ENCODE measurements around the gene NTRK3. TPM values are rescaled to one million over a fixed set of nuclear protein-coding genes. Genes with fewer than 3 reads are reported as not detected.

Gene NTRK3
- total RNA-seq, 2 experiments from 2014 or later: not detected

DNA sequence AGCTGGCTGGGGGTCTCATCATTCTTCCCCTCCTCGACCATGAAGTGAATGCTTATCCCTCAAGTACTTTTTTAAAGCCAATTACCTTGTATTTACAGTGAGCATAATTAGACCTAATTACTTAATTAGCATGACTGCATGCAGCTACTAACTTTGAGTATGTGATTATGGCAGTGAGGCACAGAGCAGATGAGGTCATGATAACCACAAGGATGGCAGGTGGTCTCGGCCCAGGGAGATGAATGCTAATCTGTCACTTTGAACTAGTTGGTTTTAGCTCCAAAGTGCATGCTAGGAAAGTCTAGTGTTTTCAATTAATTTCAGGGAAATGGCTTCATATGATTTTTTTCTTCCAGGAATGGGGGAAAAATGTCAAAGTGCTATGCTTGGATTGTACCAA, 233.8 kb downstream of the NTRK3 start:
- no peak overlapping the region for H3K27ac Mint-ChIP-seq
- POLR2A ChIA-PET: no interaction called here
- no peaks in the 10 kb centered on the region for H3K36me3 Mint-ChIP-seq (ENCODE audit: low read depth)
- peaks cover 2% of the 10 kb centered on the region for H3K27me3 Mint-ChIP-seq
- no peaks in the 10 kb centered on the region for H3K4me1 Mint-ChIP-seq
- CTCF ChIA-PET: no interaction called here
- no peaks in the 10 kb centered on the region for H3K9me3 Mint-ChIP-seq
- no peak overlapping the region for H3K4me3 Mint-ChIP-seq
- no peak for DNase-seq

- no peak overlapping the region for H3K27ac Mint-ChIP-seq
- H3K36me3 Mint-ChIP-seq (ENCODE audit: low read depth): no peaks in the 10 kb centered on the region
- H3K4me1 Mint-ChIP-seq: no peaks in the 10 kb centered on the region
- no peak for DNase-seq
- no peaks in the 10 kb centered on the region for H3K9me3 Mint-ChIP-seq
- peaks cover 2% of the 10 kb centered on the region for H3K27me3 Mint-ChIP-seq
- POLR2A ChIA-PET: no interaction called here
- CTCF ChIA-PET: interaction anchor here (0.7 kb wide), 1 partner anchor 1012 kb away, joined by 4 read pairs; no protein-coding TSS in a partner anchor
- no peak overlapping the region for H3K4me3 Mint-ChIP-seq
Observed at GRCh38 chr15:88021601-88022000, 234.9 kb downstream of the NTRK3 start.

- POLR2A ChIA-PET: no interaction called here
- CTCF ChIA-PET: interaction anchor here (0.7 kb wide), 1 partner anchor 1011 kb away, joined by 4 read pairs; no protein-coding TSS in a partner anchor
- Mint-ChIP-seq H3K4me3 (no peak overlapping the region), H3K9me3 (no peaks in the 10 kb centered on the region), H3K36me3 (ENCODE audit: low read depth) (no peaks in the 10 kb centered on the region), H3K27ac (no peak overlapping the region), H3K27me3 (peaks cover 2% of the 10 kb centered on the region), H3K4me1 (no peaks in the 10 kb centered on the region)
- no peak for DNase-seq
Observed at GRCh38 chr15:88020806-88021205, 235.7 kb downstream of the NTRK3 start.

- H3K9me3 Mint-ChIP-seq: no peaks in the 10 kb centered on the region
- ChIA-PET CTCF (interaction anchor here (0.6 kb wide), 1 partner anchor 1248 kb away, joined by 3 read pairs; no protein-coding TSS in a partner anchor), POLR2A (no interaction called here)
- H3K4me1 Mint-ChIP-seq: no peaks in the 10 kb centered on the region
- H3K36me3 Mint-ChIP-seq (ENCODE audit: low read depth): no peaks in the 10 kb centered on the region
- no peak overlapping the region for H3K4me3 Mint-ChIP-seq
- no peak for DNase-seq
- H3K27me3 Mint-ChIP-seq: peaks cover 2% of the 10 kb centered on the region
- H3K27ac Mint-ChIP-seq: no peak overlapping the region
Observed at GRCh38 chr15:88019656-88020055, 236.9 kb downstream of the NTRK3 start.

- CTCF ChIA-PET: interaction anchor here (0.6 kb wide), 1 partner anchor 1247 kb away, joined by 3 read pairs; no protein-coding TSS in a partner anchor
- Mint-ChIP-seq H3K4me3 (no peak overlapping the region), H3K27me3 (peaks cover 2% of the 10 kb centered on the region), H3K27ac (no peak overlapping the region), H3K36me3 (ENCODE audit: low read depth) (no peaks in the 10 kb centered on the region), H3K9me3 (no peaks in the 10 kb centered on the region), H3K4me1 (no peaks in the 10 kb centered on the region)
- DNase-seq: no peak
- POLR2A ChIA-PET: interaction anchor here (0.6 kb wide), 1 partner anchor 11 kb away, joined by 3 read pairs; no protein-coding TSS in a partner anchor
Observed at GRCh38 chr15:88018869-88019641, 237.5 kb downstream of the NTRK3 start.

- H3K4me1 Mint-ChIP-seq: no peaks in the 10 kb centered on the region
- H3K4me3 Mint-ChIP-seq: no peak overlapping the region
- H3K9me3 Mint-ChIP-seq: no peaks in the 10 kb centered on the region
- ChIA-PET POLR2A (no interaction called here), CTCF (no interaction called here)
- H3K27ac Mint-ChIP-seq: no peak overlapping the region
- no peaks in the 10 kb centered on the region for H3K36me3 Mint-ChIP-seq (ENCODE audit: low read depth)
- no peak for DNase-seq
- H3K27me3 Mint-ChIP-seq: peaks cover 2% of the 10 kb centered on the region
Observed at GRCh38 chr15:88017753-88018152, 238.8 kb downstream of the NTRK3 start.

DNA sequence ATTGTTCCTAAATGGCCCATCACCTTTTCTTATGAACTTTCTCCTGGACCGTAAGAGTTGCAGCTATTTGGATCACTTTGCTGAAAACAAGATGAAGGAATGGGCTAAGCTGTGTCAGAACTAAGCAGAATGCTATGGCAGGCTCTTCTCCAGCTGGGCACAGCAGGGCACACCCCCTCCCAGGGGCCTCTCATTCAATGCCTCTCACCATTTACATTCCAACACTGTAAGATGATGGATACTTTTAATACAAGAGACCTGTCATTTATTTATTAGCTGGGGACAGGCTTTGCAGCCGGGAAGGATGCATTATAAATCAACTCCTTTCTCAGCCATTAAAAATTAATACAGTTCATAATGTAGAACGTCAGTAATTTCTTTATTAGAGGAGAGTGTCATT, 240.1 kb downstream of the NTRK3 start:
- Mint-ChIP-seq H3K9me3 (no peaks in the 10 kb centered on the region), H3K36me3 (ENCODE audit: low read depth) (no peaks in the 10 kb centered on the region), H3K27ac (no peak overlapping the region), H3K4me1 (no peaks in the 10 kb centered on the region), H3K4me3 (no peak overlapping the region), H3K27me3 (peaks cover 2% of the 10 kb centered on the region)
- ChIA-PET CTCF (interaction anchor here (0.9 kb wide), 1 partner anchor 12 kb away, joined by 3 read pairs; no protein-coding TSS in a partner anchor), POLR2A (no interaction called here)
- no peak for DNase-seq

- H3K4me1 Mint-ChIP-seq: no peaks in the 10 kb centered on the region
- ChIA-PET CTCF (no interaction called here), POLR2A (no interaction called here)
- no peak overlapping the region for H3K27ac Mint-ChIP-seq
- no peaks in the 10 kb centered on the region for H3K36me3 Mint-ChIP-seq (ENCODE audit: low read depth)
- DNase-seq: no peak
- H3K4me3 Mint-ChIP-seq: no peak overlapping the region
- no peaks in the 10 kb centered on the region for H3K9me3 Mint-ChIP-seq
- peaks cover 2% of the 10 kb centered on the region for H3K27me3 Mint-ChIP-seq
Observed at GRCh38 chr15:88015228-88015860, 241.2 kb downstream of the NTRK3 start.

GRCh38 chr15:88014454-88015160, 241.9 kb downstream of the NTRK3 start:
- DNase-seq: no peak
- no peak overlapping the region for H3K27ac Mint-ChIP-seq
- no peaks in the 10 kb centered on the region for H3K36me3 Mint-ChIP-seq (ENCODE audit: low read depth)
- H3K4me3 Mint-ChIP-seq: no peak overlapping the region
- H3K27me3 Mint-ChIP-seq: no peaks in the 10 kb centered on the region
- POLR2A ChIA-PET: no interaction called here
- no peaks in the 10 kb centered on the region for H3K9me3 Mint-ChIP-seq
- CTCF ChIA-PET: no interaction called here
- H3K4me1 Mint-ChIP-seq: no peaks in the 10 kb centered on the region

GRCh38 chr15:88013111-88013510, 243.4 kb downstream of the NTRK3 start:
- DNase-seq: no peak
- Mint-ChIP-seq H3K9me3 (no peaks in the 10 kb centered on the region), H3K27ac (no peak overlapping the region), H3K4me3 (no peak overlapping the region), H3K4me1 (no peaks in the 10 kb centered on the region), H3K27me3 (no peaks in the 10 kb centered on the region), H3K36me3 (ENCODE audit: low read depth) (no peaks in the 10 kb centered on the region)
- ChIA-PET CTCF (interaction anchor here (1.0 kb wide), 1 partner anchor 9 kb away, joined by 3 read pairs; no protein-coding TSS in a partner anchor), POLR2A (no interaction called here)

DNA sequence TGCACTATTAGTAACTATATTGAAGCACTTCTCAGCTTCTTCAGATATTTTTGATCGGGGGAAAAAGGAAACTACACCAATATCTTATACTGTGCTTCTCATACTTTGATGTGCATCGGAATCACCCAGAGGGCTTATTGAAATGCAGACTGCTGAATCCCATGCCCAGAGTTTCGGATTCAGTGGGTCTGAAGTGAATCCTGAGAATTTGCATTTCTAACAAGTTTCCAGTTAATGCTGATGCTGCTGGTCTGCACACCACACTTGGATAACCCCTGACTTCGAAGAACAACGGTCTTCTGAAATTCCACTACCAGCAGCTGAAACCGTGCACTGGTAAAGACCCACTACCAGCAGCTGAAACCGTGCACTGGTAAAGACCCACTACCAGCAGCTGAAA, 243.9 kb downstream of the NTRK3 start:
- H3K27me3 Mint-ChIP-seq: no peaks in the 10 kb centered on the region
- H3K27ac Mint-ChIP-seq: no peak overlapping the region
- DNase-seq: no peak
- ChIA-PET POLR2A (no interaction called here), CTCF (interaction anchor here (1.0 kb wide), 1 partner anchor 8 kb away, joined by 3 read pairs; no protein-coding TSS in a partner anchor)
- H3K9me3 Mint-ChIP-seq: no peaks in the 10 kb centered on the region
- H3K36me3 Mint-ChIP-seq (ENCODE audit: low read depth): no peaks in the 10 kb centered on the region
- no peak overlapping the region for H3K4me3 Mint-ChIP-seq
- no peaks in the 10 kb centered on the region for H3K4me1 Mint-ChIP-seq

GRCh38 chr15:88012233-88012632, 244.3 kb downstream of the NTRK3 start:
- no peaks in the 10 kb centered on the region for H3K27me3 Mint-ChIP-seq
- H3K9me3 Mint-ChIP-seq: no peaks in the 10 kb centered on the region
- no peak overlapping the region for H3K4me3 Mint-ChIP-seq
- no peaks in the 10 kb centered on the region for H3K4me1 Mint-ChIP-seq
- H3K36me3 Mint-ChIP-seq (ENCODE audit: low read depth): no peaks in the 10 kb centered on the region
- POLR2A ChIA-PET: no interaction called here
- no peak for DNase-seq
- CTCF ChIA-PET: no interaction called here
- H3K27ac Mint-ChIP-seq: no peak overlapping the region

GRCh38 chr15:88011533-88011932, 245.0 kb downstream of the NTRK3 start:
- POLR2A ChIA-PET: no interaction called here
- Mint-ChIP-seq H3K9me3 (no peaks in the 10 kb centered on the region), H3K27me3 (no peaks in the 10 kb centered on the region), H3K27ac (no peak overlapping the region), H3K4me3 (no peak overlapping the region), H3K36me3 (ENCODE audit: low read depth) (no peaks in the 10 kb centered on the region), H3K4me1 (no peaks in the 10 kb centered on the region)
- DNase-seq: no peak
- CTCF ChIA-PET: no interaction called here
